B cell (primary cell): ENCODE measurements around the gene CASKIN1.

ENCODE experiments used
- CTCF ChIP-seq: fragments of 200-600 bp; IDR thresholded peaks from one replicate; pipeline ENCODE4 v1.8.0; 2022; ENCODE audit warnings: antibody characterized with exemption, mild to moderate bottlenecking
- EZH2 ChIP-seq: IDR thresholded peaks from 2 replicates; pipeline ENCODE4 v1.6.1; 2012; ENCODE audit warnings: borderline replicate concordance, low read depth, mild to moderate bottlenecking, moderate library complexity, low read length; ENCODE audit not compliant: insufficient read depth, poor library complexity, severe bottlenecking

- TF ChIP-seq EZH2 (no peak), CTCF (no peak)
Observed at GRCh38 chr16:2187212-2187611, 9.2 kb downstream of the CASKIN1 start.
